SKM-1 treated with dmso at 0.1 percent for 144 hours (cell line): ENCODE results near the gene NOX1.
"Not testable (repeated sequence)": the region's sequence is repeated elsewhere in the genome, so short reads cannot be mapped to it uniquely, and the experiment has no call there.

Source experiments
- DNase-seq: peaks from one replicate; lab custom pipeline; 2025; ENCODE audit not compliant: unreplicated experiment; lab: John Stamatoyannopoulos, UW

The NOX1 gene

DNA sequence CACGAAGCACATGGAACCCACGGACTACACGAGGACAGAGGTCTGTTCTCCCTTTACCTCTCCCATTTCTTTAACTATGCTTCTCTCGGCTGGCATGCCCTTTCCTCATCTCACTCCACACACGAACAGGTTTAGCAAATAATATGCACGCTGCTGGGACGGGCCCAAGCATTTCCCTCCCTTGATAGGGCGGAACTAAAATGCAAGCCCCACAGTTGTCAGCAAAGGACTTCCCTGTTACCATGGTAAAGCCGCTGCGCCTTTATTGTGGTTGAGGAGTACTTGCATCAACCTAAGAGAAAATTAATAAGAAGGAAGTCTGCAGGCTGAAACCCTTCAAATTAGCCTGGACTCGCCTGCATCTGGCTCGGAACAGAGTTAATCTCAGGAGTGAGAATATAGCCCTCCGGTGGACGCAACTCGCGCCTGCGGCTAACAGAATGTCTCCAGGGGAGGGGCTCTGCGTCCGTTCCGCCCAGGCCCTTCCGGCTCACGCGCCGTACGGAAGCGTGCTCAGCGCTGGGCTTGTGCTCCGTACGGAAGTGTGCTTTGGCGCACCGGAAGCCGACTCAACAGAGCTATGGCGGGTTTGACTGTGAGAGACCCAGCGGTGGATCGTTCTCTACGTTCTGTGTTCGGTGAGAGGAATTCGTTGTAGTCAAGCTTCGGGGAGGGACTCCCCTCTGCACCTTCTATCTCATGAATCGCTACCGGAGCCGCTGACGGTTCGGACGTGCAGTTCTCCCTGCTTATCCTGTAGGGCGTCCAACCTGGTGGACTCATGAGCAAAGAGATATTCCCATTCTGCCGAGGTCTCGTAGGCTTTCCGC, 54.1 kb downstream of the NOX1 start, which contains the start of gene CSTF2:
TSS of gene CSTF2 (plus strand) at position 555 of the 830 bp plus-strand sequence. CDS start at position 581, 26 bp downstream.
- peak; percentile 73 for DNase-seq

DNA sequence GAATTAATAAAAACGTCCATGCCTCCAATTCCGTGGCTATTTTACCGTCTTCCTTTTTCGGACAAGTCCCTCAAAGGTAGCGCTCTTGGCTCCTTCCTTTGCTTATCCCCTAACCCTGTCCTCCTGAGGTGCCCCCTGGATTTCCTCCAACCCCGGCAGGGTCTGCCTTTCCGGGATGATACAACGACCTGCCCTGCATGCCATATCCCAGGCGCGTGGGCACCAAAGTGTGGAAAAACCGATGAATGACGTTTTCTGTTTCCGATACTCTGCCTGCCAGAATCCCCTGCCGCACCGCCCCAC, 54.7 kb downstream of the NOX1 start:
- DNase-seq, result no peak

GRCh38 chrX:100817340-100817739, 56.8 kb downstream of the NOX1 start:
- DNase-seq, result no peak

- DNase-seq, result no peak
These were observed 61.7 kb downstream of the NOX1 start for GRCh38 chrX:100812216-100813158.

- not testable (repeated sequence) for DNase-seq
These were observed 65.9 kb downstream of the NOX1 start for GRCh38 chrX:100808265-100808664.

DNA sequence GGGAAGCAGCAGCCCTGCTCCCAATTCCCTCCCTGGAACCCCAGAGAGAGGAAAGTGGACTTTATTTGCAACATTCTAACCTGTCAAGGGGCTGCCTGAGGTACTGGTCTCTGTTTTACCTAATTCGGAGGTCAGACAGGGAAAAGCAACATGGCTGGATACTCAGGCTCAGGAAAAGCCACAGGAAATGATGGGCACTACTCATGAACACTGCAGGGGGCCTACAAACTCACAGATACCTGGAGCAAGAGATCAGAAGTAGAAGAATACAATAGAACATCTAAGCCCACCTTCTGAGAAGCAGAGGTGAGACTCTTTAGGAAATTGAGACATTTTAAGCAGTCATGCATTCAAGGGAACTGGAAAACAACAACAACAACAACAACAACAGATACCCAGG, 69.4 kb downstream of the NOX1 start:
- DNase-seq, result no peak

GRCh38 chrX:100802843-100803242, 71.3 kb downstream of the NOX1 start:
- no peak for DNase-seq

DNA sequence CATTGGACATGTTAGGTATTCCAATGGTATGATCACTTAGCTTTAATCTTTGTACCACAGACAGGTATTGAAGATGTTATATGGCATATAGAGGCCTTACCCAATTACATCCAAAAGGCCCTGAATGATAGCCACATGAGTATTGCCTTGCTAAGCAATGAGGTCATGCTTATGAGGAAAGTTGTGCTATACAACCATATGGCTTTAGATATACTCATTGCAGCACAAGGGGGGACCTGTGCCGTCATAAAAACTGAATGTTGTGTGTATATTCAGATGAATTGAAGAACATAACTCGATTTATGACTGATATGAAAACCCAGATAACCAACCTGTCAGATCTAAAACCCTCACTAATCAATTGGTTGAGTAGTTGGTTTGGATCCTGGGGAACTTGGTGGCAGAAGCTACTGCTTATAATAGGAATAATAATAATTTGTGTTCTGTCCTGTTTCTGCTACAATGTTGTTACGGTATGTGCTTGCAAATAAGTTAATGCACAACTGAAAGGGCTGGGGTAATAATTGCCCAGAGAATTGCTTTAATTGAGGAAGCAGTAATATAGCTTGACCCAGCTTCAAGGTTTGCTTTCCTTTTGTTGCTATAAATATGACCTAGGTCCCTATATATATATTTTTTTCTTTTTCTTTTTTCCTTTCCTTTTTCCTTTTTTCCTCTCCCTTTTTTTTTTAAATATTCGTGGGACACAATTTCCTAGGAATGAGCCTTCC, 75.5 kb downstream of the NOX1 start:
- DNase-seq, result no peak

- no peak for DNase-seq
These were observed 76.8 kb downstream of the NOX1 start for GRCh38 chrX:100797359-100797758.

- DNase-seq, result not testable (repeated sequence)
These were observed 77.8 kb downstream of the NOX1 start for GRCh38 chrX:100796371-100796770.
